ENCODE results near the gene NBL1.

GRCh38 chr1:19635646-19636045 lies 8.5 kb upstream of the NBL1 start:
- TF ChIP-seq CTCF (IDR thresholded peaks at IDR 0.05) (no peak), POLR2A (IDR thresholded peaks at IDR 0.05) (no peak), EP300 (IDR thresholded peaks at IDR 0.05) (no peak)

Data from ovary (tissue), 3 donors.